GM19193 (cell line): ENCODE measurements around the gene RALGPS1.

Experiments
- POLR2A ChIP-seq: IDR thresholded peaks from 4 replicates; pipeline ENCODE4 v1.6.1; 2011; ENCODE audit not compliant: insufficient read depth, insufficient read length; ENCODE audit errors: extremely low read depth

Gene RALGPS1

DNA sequence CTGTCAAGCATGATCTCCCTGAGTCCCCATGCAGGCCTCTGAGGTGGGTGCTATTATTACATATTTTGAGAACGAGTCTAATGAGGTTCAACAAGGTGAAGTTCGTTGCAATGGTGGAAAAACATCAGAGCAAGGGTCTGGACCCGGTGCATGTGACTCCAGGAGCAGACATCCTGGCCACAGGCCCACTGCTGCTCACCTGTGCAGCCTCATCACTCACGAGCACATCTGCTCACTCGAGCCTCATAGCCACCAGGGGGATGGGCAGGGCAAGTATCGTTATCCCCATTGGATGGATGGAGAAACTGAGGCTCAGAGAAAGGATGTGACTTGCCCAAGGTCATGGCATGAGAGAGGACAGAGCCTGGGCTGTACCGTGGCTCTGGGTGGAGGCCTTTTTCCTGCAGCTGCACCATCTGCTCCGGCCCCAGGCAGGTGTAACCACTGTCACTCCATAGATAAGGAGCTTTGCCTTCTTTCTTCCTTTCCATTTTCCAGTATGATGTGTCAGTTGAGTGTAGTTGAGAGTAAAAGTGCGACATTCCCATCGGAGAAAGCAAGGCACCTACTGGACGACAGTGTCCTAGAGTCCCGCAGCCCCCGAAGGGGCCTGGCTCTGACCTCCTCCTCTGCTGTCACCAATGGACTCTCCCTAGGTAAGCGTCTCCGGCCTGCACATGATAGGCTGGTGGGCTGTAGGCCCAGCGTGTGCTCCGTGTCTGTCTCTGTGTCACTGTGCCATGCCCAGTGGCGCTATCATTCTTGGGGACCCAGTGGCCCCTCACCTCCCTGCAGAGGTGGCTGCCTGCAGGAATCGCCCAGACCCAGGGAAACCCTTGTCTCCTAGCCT is 281.6 kb downstream of the RALGPS1 start:
- TF ChIP-seq POLR2A: no peak

GRCh38 chr9:127196826-127197145 is 282.2 kb downstream of the RALGPS1 start:
- TF ChIP-seq POLR2A: no peak

- no peak for TF ChIP-seq POLR2A
These were observed 282.7 kb downstream of the RALGPS1 start for GRCh38 chr9:127197186-127197860.

DNA sequence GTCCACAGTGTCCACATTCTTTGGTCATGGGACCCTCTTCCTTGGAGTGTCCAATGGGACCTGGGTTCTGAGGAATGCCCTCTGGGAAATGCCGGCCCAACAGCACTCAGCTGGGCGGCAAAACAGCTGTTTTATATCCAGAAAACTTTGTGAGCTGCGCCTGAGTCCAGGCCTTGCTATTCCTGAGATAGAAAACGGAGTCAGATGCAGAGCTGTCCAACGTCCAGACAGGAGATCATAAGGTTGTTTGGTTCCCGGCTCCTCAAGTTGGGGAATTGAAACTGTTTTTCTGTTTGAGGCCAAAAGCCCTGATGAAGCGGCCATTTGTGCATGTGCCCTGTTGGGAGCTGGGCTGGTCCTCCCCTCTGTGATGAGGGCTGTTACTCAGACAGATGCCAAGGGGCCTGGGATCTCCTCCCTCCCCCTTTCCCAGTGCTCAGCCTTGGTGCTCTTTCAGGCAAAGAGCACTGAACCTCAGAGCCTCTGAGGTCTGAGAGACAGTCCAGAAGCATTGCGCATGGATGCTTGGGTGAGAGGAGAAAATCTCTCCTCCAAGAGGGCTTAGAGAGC is 283.4 kb downstream of the RALGPS1 start:
- TF ChIP-seq POLR2A: no peak

- TF ChIP-seq POLR2A: no peak
These were observed 284.0 kb downstream of the RALGPS1 start for GRCh38 chr9:127198587-127198986.

GRCh38 chr9:127199001-127199791 is 284.6 kb downstream of the RALGPS1 start:
- TF ChIP-seq POLR2A: no peak

DNA sequence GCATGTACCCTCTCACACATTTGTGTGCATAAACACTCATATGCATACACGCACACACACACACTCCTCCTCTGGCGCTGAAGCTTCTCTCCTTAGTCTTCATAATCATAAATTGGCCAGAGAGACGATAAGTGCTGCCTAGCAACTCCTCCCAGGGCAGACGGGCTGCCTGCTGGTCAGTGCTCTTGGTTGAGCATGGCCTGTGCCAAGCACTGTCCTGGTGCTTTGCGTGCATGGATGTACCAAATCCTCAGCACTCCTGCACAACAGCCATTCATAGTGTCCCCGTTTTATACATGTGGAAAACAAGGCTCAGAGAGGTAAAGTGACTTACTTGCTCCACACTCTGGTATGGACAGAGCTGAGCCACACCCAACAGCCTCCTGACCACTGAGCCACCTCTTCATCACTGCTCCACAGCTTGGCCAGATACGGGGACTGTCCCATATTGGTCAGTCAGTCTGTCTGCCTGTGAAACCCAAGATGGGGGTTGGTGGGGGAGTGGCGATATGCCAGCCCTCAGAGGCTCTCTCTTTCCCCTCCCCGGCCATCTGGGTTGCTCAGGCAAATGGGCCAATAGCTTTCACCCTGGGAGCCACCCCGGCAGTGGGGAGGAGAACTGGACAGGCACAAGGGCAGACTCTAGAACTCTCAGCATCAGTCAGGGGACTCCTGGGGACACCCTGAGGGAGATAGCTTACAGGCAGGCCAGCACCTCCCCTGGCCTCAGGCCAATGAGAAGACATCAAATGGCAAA is 285.7 kb downstream of the RALGPS1 start:
- no peak for TF ChIP-seq POLR2A

GRCh38 chr9:127201071-127201541 is 286.5 kb downstream of the RALGPS1 start:
- no peak for TF ChIP-seq POLR2A

- no peak for TF ChIP-seq POLR2A
These were observed 287.1 kb downstream of the RALGPS1 start for GRCh38 chr9:127201731-127202130.

DNA sequence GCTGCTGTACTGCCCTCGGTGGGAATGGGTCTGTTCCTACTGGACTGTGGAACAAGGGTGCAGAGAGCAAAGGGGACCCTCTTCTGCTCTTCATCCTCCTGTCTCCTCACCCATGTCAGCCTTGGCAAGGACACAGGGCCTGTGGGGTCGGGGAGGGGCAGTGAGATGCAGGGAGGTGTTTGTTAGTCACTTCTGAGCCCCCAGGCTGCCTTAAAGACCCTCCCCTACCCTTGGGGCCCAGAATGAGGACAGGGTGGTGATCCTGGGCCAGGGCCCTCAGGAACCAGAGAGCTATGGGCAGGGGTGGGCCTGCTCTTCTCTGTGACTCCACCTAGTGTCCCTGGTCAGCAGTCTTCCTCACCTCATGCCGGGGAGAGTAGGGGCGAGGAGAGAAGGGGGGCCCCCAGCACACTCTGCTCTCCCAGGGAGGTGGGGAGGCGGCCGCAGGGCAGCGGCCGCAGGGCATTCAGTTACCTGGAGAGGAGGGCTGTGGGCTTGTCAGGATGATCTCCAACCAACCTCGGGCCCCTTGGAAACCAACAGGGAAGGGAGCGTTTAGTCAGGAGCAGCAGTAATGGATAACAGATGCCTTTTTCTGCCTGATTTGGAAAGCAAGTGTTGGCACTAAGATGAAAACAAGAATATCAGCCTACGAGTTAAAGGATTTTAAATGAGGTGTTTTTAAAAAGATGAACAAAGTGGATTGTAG is 288.0 kb downstream of the RALGPS1 start:
- TF ChIP-seq POLR2A: no peak

DNA sequence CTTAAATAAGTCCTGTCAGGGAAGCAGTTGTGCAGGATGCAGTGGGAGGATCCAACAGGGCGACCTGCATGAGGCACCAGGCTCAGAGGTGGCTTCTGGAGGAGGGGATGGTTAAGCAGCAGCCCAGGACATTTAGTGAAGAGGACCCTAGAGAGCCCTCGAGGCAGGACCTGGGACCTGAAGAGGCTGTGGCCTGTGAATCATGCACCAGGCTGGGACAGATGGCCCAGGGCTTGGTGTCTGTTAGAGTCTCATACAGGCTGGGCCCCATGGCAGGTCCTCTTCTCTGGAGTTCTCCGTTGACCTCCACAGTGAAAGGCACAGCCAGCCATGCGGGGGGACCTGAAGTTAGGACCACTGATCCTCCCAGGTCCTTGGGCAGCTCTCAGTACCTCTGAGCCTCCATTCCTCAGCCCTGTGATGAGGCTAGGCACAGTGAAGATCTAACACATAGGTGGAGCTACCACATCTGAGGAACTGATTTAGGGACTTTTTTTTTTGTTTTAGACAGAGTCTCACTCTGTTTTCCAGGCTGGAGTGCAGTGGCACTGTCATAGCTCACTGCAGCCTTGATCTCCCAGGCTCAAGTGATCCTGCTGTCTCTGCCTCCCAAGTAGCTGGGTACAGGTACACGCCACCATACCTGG is 289.2 kb downstream of the RALGPS1 start:
- no peak for TF ChIP-seq POLR2A

- no peak for TF ChIP-seq POLR2A
These were observed 290.3 kb downstream of the RALGPS1 start for GRCh38 chr9:127204771-127205470.

GRCh38 chr9:127205952-127206351 is 291.4 kb downstream of the RALGPS1 start:
- TF ChIP-seq POLR2A: no peak
